H9 (cell line): ENCODE measurements around the gene WNT9A. TPM values are rescaled to one million over a fixed set of nuclear protein-coding genes. Genes with fewer than 3 reads are reported as not detected.
A peak's percentile ranks its signal among the peaks of the same experiment; 100 is the strongest.

Experiments
- DNase-seq: peaks from one replicate; pipeline ENCODE4 v3.0.0-alpha.2; 2017
- H2AFZ ChIP-seq: one replicate; pipeline ENCODE4 v1.6.1; 2013; ENCODE audit warnings: mild to moderate bottlenecking, low read length, control low read depth, moderate library complexity
- H2AK5ac ChIP-seq: 2 replicates; pipeline ENCODE4 v1.6.1; 2013; ENCODE audit warnings: low read length, control low read depth, mixed read lengths; ENCODE audit not compliant: insufficient read length
- H2BK120ac ChIP-seq: one replicate; pipeline ENCODE4 v1.6.1; 2013; ENCODE audit warnings: low read depth, mild to moderate bottlenecking, low read length, control low read depth, inconsistent platforms; ENCODE audit not compliant: poor library complexity, severe bottlenecking
- H2BK12ac ChIP-seq: 2 replicates; pipeline ENCODE4 v1.6.1; 2013; ENCODE audit warnings: low read length, control low read depth, mixed read lengths, low read depth; ENCODE audit not compliant: insufficient read length
- H2BK15ac ChIP-seq: 2 replicates; pipeline ENCODE4 v1.6.1; 2013; ENCODE audit warnings: low read depth, low read length, control low read depth
- H2BK20ac ChIP-seq: one replicate; pipeline ENCODE4 v1.6.1; 2013; ENCODE audit warnings: low read depth, mild to moderate bottlenecking, low read length, control low read depth, inconsistent platforms; ENCODE audit not compliant: poor library complexity, severe bottlenecking
- H2BK5ac ChIP-seq: 2 replicates; pipeline ENCODE4 v1.6.1; 2013; ENCODE audit warnings: low read length, control low read depth, mixed read lengths; ENCODE audit not compliant: insufficient read length
- H3K14ac ChIP-seq: 2 replicates; pipeline ENCODE4 v1.6.1; 2013; ENCODE audit warnings: low read length, control low read depth; ENCODE audit not compliant: insufficient read depth
- H3K18ac ChIP-seq: 2 replicates; pipeline ENCODE4 v1.6.1; 2013; ENCODE audit warnings: low read depth, mild to moderate bottlenecking, mixed read lengths, low read length, control low read depth; ENCODE audit not compliant: insufficient read length
- H3K23ac ChIP-seq: 2 replicates; pipeline ENCODE4 v1.6.1; 2013; ENCODE audit warnings: low read length, control low read depth, mixed read lengths, low read depth; ENCODE audit not compliant: insufficient read length
- H3K23me2 ChIP-seq: 2 replicates; pipeline ENCODE4 v1.6.1; 2013; ENCODE audit warnings: low read depth, mild to moderate bottlenecking, mixed read lengths, low read length, control low read depth; ENCODE audit not compliant: insufficient read length, poor library complexity, severe bottlenecking
- H3K27ac ChIP-seq: 2 replicates; pipeline ENCODE4 v1.5.1; 2013; ENCODE audit warnings: low read length, control low read depth, mixed read lengths, low read depth; ENCODE audit not compliant: insufficient read length
- H3K27me3 ChIP-seq: 2 replicates; pipeline ENCODE4 v1.6.1; 2013; ENCODE audit warnings: low read length, control low read depth, inconsistent platforms; ENCODE audit not compliant: insufficient read depth
- H3K4ac ChIP-seq: 2 replicates; pipeline ENCODE4 v1.6.1; 2013; ENCODE audit warnings: low read depth, mild to moderate bottlenecking, control low read depth, inconsistent platforms, low read length, moderate library complexity
- H3K4me1 ChIP-seq: 2 replicates; pipeline ENCODE4 v1.6.1; 2013; ENCODE audit warnings: low read length, control low read depth, inconsistent platforms; ENCODE audit not compliant: insufficient read depth
- H3K4me2 ChIP-seq: 2 replicates; pipeline ENCODE4 v1.6.1; 2013; ENCODE audit warnings: low read length, control low read depth, mixed read lengths; ENCODE audit not compliant: insufficient read length, insufficient read depth
- H3K56ac ChIP-seq: 2 replicates; pipeline ENCODE4 v1.6.1; 2013; ENCODE audit warnings: low read depth, mild to moderate bottlenecking, mixed read lengths, low read length, control low read depth; ENCODE audit not compliant: insufficient read length
- H3K79me1 ChIP-seq: 2 replicates; pipeline ENCODE4 v1.6.1; 2013; ENCODE audit warnings: low read depth, mild to moderate bottlenecking, moderate library complexity, low read length, control low read depth, inconsistent platforms; ENCODE audit not compliant: insufficient read depth, poor library complexity, severe bottlenecking
- H3K79me2 ChIP-seq: 2 replicates; pipeline ENCODE4 v1.6.1; 2013; ENCODE audit warnings: low read length, control low read depth, inconsistent platforms; ENCODE audit not compliant: insufficient read depth
- H3K9ac ChIP-seq: 2 replicates; pipeline ENCODE4 v1.6.1; 2013; ENCODE audit warnings: low read length, control low read depth, mixed read lengths; ENCODE audit not compliant: insufficient read length; ENCODE audit errors: extremely low read depth
- H3K9me3 ChIP-seq: one replicate; pipeline ENCODE4 v1.6.1; 2013; ENCODE audit warnings: low read depth, low read length, inconsistent platforms; ENCODE audit not compliant: control insufficient read depth
- H3T11ph ChIP-seq: one replicate; pipeline ENCODE4 v1.6.1; 2013; ENCODE audit warnings: mild to moderate bottlenecking, low read length, control low read depth, inconsistent platforms
- H4K20me1 ChIP-seq: one replicate; pipeline ENCODE4 v1.6.1; 2013; ENCODE audit not compliant: control insufficient read depth, insufficient read length, insufficient read depth
- H4K5ac ChIP-seq: 2 replicates; pipeline ENCODE4 v1.6.1; 2013; ENCODE audit warnings: low read depth, mild to moderate bottlenecking, mixed read lengths, low read length, control low read depth; ENCODE audit not compliant: insufficient read length
- H4K8ac ChIP-seq: replicated peaks from 2 replicates; pipeline ENCODE4 v1.6.1; 2013; ENCODE audit warnings: low read length, control low read depth, mixed read lengths, low read depth; ENCODE audit not compliant: insufficient read length
- H4K91ac ChIP-seq: 2 replicates; pipeline ENCODE4 v1.6.1; 2013; ENCODE audit warnings: low read depth, mild to moderate bottlenecking, moderate library complexity, mixed read lengths, low read length, control low read depth; ENCODE audit not compliant: insufficient read length
- H3K27ac Mint-ChIP-seq, 3 experiments: 2 replicates in 2 of 3; 3 replicates in 1 of 3; pipeline ENCODE4 v1.8.0; 2020 to 2021; ENCODE audit warnings: mixed read lengths in 3 of 3, mild to moderate bottlenecking in 1 of 3, moderate library complexity in 1 of 3
- H3K27me3 Mint-ChIP-seq: 2 replicates; pipeline ENCODE4 v1.8.0; 2021; ENCODE audit warnings: low read depth, mild to moderate bottlenecking, moderate library complexity, mixed read lengths
- H3K36me3 Mint-ChIP-seq, 3 experiments: 2 replicates in 2 of 3; 3 replicates in 1 of 3; pipeline ENCODE4 v1.8.0; 2020 to 2021; ENCODE audit warnings: low read depth in 3 of 3, mixed read lengths in 3 of 3; ENCODE audit not compliant: insufficient read depth in 1 of 3
- H3K4me1 Mint-ChIP-seq, 2 experiments: 2 replicates each; pipeline ENCODE4 v1.8.0; 2020; ENCODE audit warnings: mixed read lengths in 2 of 2
- H3K4me3 Mint-ChIP-seq, 2 experiments: 2 replicates in 1 of 2; 3 replicates in 1 of 2; pipeline ENCODE4 v1.8.0; 2020 to 2021; ENCODE audit warnings: mild to moderate bottlenecking in 2 of 2, mixed read lengths in 2 of 2, moderate library complexity in 1 of 2
- H3K9me3 Mint-ChIP-seq, 2 experiments: 2 replicates in 1 of 2; 3 replicates in 1 of 2; pipeline ENCODE4 v1.8.0; 2020; ENCODE audit warnings: mild to moderate bottlenecking in 2 of 2, mixed read lengths in 2 of 2, moderate library complexity in 1 of 2
- CTCF ChIP-seq: fragments of 200-600 bp; sonication (generic); conservative IDR thresholded peaks from 3 replicates; pipeline ENCODE4 v1.8.0; 2021; ENCODE audit warnings: antibody characterized with exemption, mild to moderate bottlenecking
- WGBS: extraction: QIAGEN DNeasy Blood & Tissue Kit; methylation state at CpG from one replicate; pipeline ENCODE4 v1.1.7; 2013; ENCODE audit warnings: missing lambda C conversion rate, low lambda C conversion rate, mixed read lengths; ENCODE audit not compliant: insufficient read length; ENCODE audit errors: extremely low coverage; 5-methylcytosine and 5-hydroxymethylcytosine counted together
- total RNA-seq: library from RNA; stranded (reverse); gene quantifications from 2 replicates; pipeline ENCODE4 v1.2.1, GENCODE V29; 2021

The WNT9A gene
- total RNA-seq, 1 experiment from 2014 or later, result 0.77 TPM

GRCh38 chr1:227916655-227917054 lies 31.1 kb downstream of the WNT9A start:
- no peak for TF ChIP-seq CTCF
- peaks cover 36 to 48% of the 10 kb centered on the region in 2 experiments for H3K4me1 Mint-ChIP-seq

More at GRCh38 chr1:227916655-227917054, 31.1 kb downstream of the WNT9A start:
- H3K9ac ChIP-seq, result no peak overlapping the region
- no peak overlapping the region for H3T11ph ChIP-seq
- H2AK5ac ChIP-seq, result no peak overlapping the region
- no peak overlapping the region for H4K8ac ChIP-seq
- H2BK20ac ChIP-seq, result no peak overlapping the region
- no peak overlapping the region for H3K27ac ChIP-seq
- no peak overlapping the region for H4K91ac ChIP-seq
- DNase-seq, result no peak
- no peak overlapping the region for H3K56ac ChIP-seq
- no peaks in the 10 kb centered on the region for H3K23me2 ChIP-seq
- H3K36me3 Mint-ChIP-seq, result no peaks in the 10 kb centered on the region
- no peak overlapping the region; a peak in 1 of 5 replicates for H3K4me3 Mint-ChIP-seq
- no peak overlapping the region for H2BK5ac ChIP-seq
- H3K9me3 ChIP-seq, result no peaks in the 10 kb centered on the region
- no peak overlapping the region for H3K23ac ChIP-seq
- no peak overlapping the region for H2BK15ac ChIP-seq
- no peaks in the 10 kb centered on the region for H3K9me3 Mint-ChIP-seq
- H3K27me3 ChIP-seq, result no peaks in the 10 kb centered on the region
- H3K4me1 ChIP-seq, result peaks cover 11% of the 10 kb centered on the region
- H3K18ac ChIP-seq, result no peak overlapping the region
- H3K79me1 ChIP-seq, result no peaks in the 10 kb centered on the region
- no peak overlapping the region for H2BK12ac ChIP-seq
- H2BK120ac ChIP-seq, result no peak overlapping the region
- no peak overlapping the region for H3K4ac ChIP-seq
- H3K79me2 ChIP-seq, result no peaks in the 10 kb centered on the region
- peak overlapping the region in 2 of 3 experiments; percentile 4 to 86; a peak in 2 of 7 replicates for H3K27ac Mint-ChIP-seq
- H3K14ac ChIP-seq, result no peak overlapping the region
- H4K5ac ChIP-seq, result no peak overlapping the region
- H3K4me2 ChIP-seq, result no peak overlapping the region
- H2AFZ ChIP-seq, result no peak overlapping the region
- no peaks in the 10 kb centered on the region; the same call in 1 of the 2 replicates for H3K27me3 Mint-ChIP-seq
- no peaks in the 10 kb centered on the region for H4K20me1 ChIP-seq
- WGBS, result no CpG with 5 or more reads among the region's 4 CpGs
